ENCODE data around the gene MTERF2. TPM values are rescaled to one million over a fixed set of nuclear protein-coding genes. Genes with fewer than 3 reads are reported as not detected.

MTERF2 gene
- total and polyA plus RNA-seq, 9 donors, result 11.7 to 21.9 (median 15.3) TPM

DNA sequence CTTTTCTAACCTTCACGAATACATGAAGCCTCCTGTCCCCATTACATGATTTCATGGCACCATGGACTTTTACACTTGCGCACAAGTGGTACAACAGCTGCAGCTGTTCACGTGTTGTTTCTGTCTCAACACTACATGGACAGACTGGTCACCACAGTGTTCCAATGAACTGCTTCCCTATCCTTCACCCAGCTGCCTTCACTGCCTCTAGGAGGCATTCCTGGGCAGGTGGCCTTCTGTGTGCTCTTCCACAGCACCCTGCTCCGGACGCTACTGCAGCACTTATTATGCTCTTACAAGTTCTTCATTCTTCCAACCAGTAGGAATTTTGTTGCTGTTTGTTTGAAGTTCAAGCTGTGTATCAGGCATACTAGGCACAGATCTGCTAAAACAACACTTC lies 1.5 kb downstream of the MTERF2 start:
- H3K4me3 ChIP-seq, result no peak overlapping the region

DNA sequence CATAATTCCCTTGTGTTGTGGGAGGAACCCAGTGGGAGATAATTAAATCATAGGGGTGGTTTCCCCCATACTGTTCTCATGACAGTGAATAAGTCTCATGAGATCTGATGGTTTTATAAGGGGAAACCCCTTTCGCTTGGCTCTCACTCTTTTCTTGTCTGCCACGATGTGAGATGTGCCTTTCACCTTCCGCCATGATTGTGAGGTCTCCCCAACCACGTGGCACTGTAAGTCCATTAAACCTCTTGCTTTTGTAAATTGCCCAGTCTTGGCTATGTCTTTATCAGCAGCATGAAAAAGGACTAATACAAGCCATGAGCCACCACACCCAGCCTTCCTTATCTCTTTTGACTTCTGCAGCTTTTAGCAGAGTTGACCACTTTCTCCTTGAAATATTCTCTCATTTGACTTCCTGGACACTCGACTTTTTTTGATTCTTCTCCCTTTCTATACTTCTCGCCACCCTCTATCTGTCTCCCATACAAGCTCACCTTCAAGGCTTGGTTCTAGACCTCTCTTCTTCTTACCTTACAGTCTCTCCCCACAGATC lies 2.3 kb downstream of the MTERF2 start:
- H3K27ac ChIP-seq, result no peak overlapping the region
- no peaks in the 10 kb centered on the region for H3K9me3 ChIP-seq
- no peaks in the 10 kb centered on the region for H3K36me3 ChIP-seq
- no peaks in the 10 kb centered on the region for H3K27me3 ChIP-seq
- no peak for TF ChIP-seq POLR2A (IDR thresholded peaks at IDR 0.05)
- no peak for TF ChIP-seq EP300 (IDR thresholded peaks at IDR 0.05)
- no peak for TF ChIP-seq CTCF (IDR thresholded peaks at IDR 0.05)
- H3K4me3 ChIP-seq, result no peak overlapping the region
- intact Hi-C loops (cut with DNase I), result loop anchor here in 3 of 4 donors (5.0 to 10.0 kb wide), 2 partner anchors 108 to 110 kb away; partner anchors contain the start of gene CRY1 (in 3 of the 3)
- DNase-seq, result no peak
- peaks cover 8% of the 10 kb centered on the region for H3K4me1 ChIP-seq (ENCODE audit: insufficient read depth)
- WGBS, 3 donors, result 95 to 97% (median 96%) methylated on average over 6 of the region's 6 CpGs

More for the DNA sequence above, 1.5 kb downstream of the MTERF2 start:
- peaks cover 8% of the 10 kb centered on the region for H3K4me1 ChIP-seq (ENCODE audit: insufficient read depth)
- no peak for TF ChIP-seq CTCF (IDR thresholded peaks at IDR 0.05)
- TF ChIP-seq EP300 (IDR thresholded peaks at IDR 0.05), result no peak
- no peak for TF ChIP-seq POLR2A (IDR thresholded peaks at IDR 0.05)
- H3K36me3 ChIP-seq, result no peaks in the 10 kb centered on the region
- 88 to 90% (median 90%) methylated on average over 5 of the region's 5 CpGs for WGBS, 3 donors
- DNase-seq, result no peak
- no peak overlapping the region for H3K27ac ChIP-seq
- intact Hi-C loops (cut with DNase I), result loop anchor here in 3 of 4 donors (5.0 to 10.0 kb wide), 2 partner anchors 107 to 109 kb away; partner anchors contain the start of gene CRY1 (in 3 of the 3)
- no peaks in the 10 kb centered on the region for H3K27me3 ChIP-seq
- no peaks in the 10 kb centered on the region for H3K9me3 ChIP-seq

DNA sequence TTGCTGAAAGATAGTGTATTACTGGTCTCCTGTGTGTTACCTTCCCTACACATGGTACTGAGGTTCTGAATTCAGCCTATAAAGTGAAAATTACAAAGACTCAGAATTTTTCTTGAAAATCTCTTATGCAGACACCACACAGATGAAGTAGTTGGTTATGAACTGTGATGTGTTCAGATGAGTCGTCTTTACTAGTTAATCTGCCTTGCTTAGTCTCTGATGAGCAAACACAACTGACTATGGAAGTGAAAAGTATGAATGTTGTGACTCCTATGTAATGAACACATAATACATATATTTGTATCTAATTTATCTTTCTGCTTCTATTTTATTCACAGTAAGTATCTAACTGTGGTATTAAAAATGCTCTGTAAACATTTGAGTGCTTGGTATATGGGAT lies 4.7 kb downstream of the MTERF2 start:
- DNase-seq, result no peak
- H3K36me3 ChIP-seq, result no peaks in the 10 kb centered on the region
- intact Hi-C loops (cut with DNase I), result loop anchor here in 1 of 4 donors (10.0 kb wide), 1 partner anchor 113 kb away; the partner anchor contains the start of gene CRY1
- 87 to 92% (median 89%) methylated on average over 1 of the region's 1 CpG for WGBS, 3 donors
- no peak overlapping the region for H3K27ac ChIP-seq
- H3K9me3 ChIP-seq, result no peaks in the 10 kb centered on the region
- H3K4me1 ChIP-seq (ENCODE audit: insufficient read depth), result peaks cover 7% of the 10 kb centered on the region
- no peak overlapping the region for H3K4me3 ChIP-seq
- TF ChIP-seq POLR2A (IDR thresholded peaks at IDR 0.05), result no peak
- no peak for TF ChIP-seq EP300 (IDR thresholded peaks at IDR 0.05)
- no peak for TF ChIP-seq CTCF (IDR thresholded peaks at IDR 0.05)
- no peaks in the 10 kb centered on the region for H3K27me3 ChIP-seq

- peaks cover 7% of the 10 kb centered on the region for H3K4me1 ChIP-seq (ENCODE audit: insufficient read depth)
- H3K27ac ChIP-seq, result no peak overlapping the region
- H3K36me3 ChIP-seq, result no peaks in the 10 kb centered on the region
- no peak for DNase-seq
- intact Hi-C loops (cut with DNase I), result loop anchor here in 1 of 4 donors (10.0 kb wide), 1 partner anchor 113 kb away; the partner anchor contains the start of gene CRY1
- 87 to 98% (median 92%) methylated on average over 3 of the region's 3 CpGs for WGBS, 3 donors
- no peaks in the 10 kb centered on the region for H3K27me3 ChIP-seq
- no peak overlapping the region for H3K4me3 ChIP-seq
- no peaks in the 10 kb centered on the region for H3K9me3 ChIP-seq
- TF ChIP-seq POLR2A (IDR thresholded peaks at IDR 0.05), result no peak
- TF ChIP-seq CTCF (IDR thresholded peaks at IDR 0.05), result no peak
- TF ChIP-seq EP300 (IDR thresholded peaks at IDR 0.05), result no peak
Measured at GRCh38 chr12:106981788-106982187, 5.2 kb downstream of the MTERF2 start.

Measured in ovary (tissue), 9 donors.